GM12878 (cell line): Measurements from ENCODE around the gene PLAC1. TPM values are rescaled to one million over a fixed set of nuclear protein-coding genes. Genes with fewer than 3 reads are reported as not detected.

Experiments
- ATAC-seq: fragments of 200-7000 bp; cut with Tn5 transposase; 3 replicates; pipeline ENCODE4 v1.9.1; 2020; ENCODE audit warnings: mild to moderate bottlenecking, moderate library complexity
- BruUV-seq: library from RNA; stranded (reverse); fragments of 400-500 nt; replicated peaks from 2 replicates; lab custom pipeline; 2021; lab: Mats Ljungman, UMichigan
- CTCF ChIA-PET: fragments of 300-600 bp; sonication (Branson Sonifier 250); formaldehyde crosslinking; extraction: SDS; loops from one replicate; lab custom pipeline; 2021; ENCODE audit warnings: inconsistent platforms; lab: Yijun Ruan, JAX
- POLR2A ChIA-PET: fragments of 350-600 bp; formaldehyde crosslinking; extraction: SDS; loops from one replicate; lab custom pipeline; 2021; ENCODE audit warnings: inconsistent platforms; lab: Charles Lee
- RAD21 ChIA-PET: fragments of 300-600 bp; sonication (Branson Sonifier 250); formaldehyde crosslinking; loops from one replicate; lab custom pipeline; 2023; ENCODE audit warnings: antibody characterized with exemption; ENCODE audit not compliant: unreplicated experiment; lab: Charles Lee
- SMC1A ChIA-PET: fragments of 300-600 bp; sonication (Branson Sonifier 250); formaldehyde crosslinking; loops from one replicate; lab custom pipeline; 2023; ENCODE audit not compliant: unreplicated experiment, uncharacterized antibody; lab: Charles Lee
- DNase-seq: peaks from one replicate; pipeline ENCODE4 v3.0.0-alpha.2; 2011; ENCODE audit warnings: low read depth, low spot score
- FAIRE-seq: peaks from 3 replicates; lab custom pipeline; 2011; peaks lifted over from hg19 to GRCh38; lab: Jason Lieb, UNC
- H2AFZ ChIP-seq: 2 replicates; pipeline ENCODE4 v1.6.0; 2011; ENCODE audit warnings: low read depth, low read length, control low read depth; ENCODE audit not compliant: control insufficient read depth
- H3K27ac ChIP-seq: 2 replicates; pipeline ENCODE4 v1.5.1; 2011; ENCODE audit warnings: control low read depth; ENCODE audit not compliant: control insufficient read depth, insufficient read depth
- H3K27me3 ChIP-seq, 2 experiments: replicated peaks in 1 of 2; 2 replicates each; pipeline versions ENCODE4 v1.6.0 to v1.6.1; 2011; ENCODE audit warnings: low read length in 1 of 2; ENCODE audit not compliant: control insufficient read depth in 2 of 2, insufficient read depth in 2 of 2
- H3K36me3 ChIP-seq, 2 experiments: 2 replicates each; pipeline ENCODE4 v1.5.1; 2011; ENCODE audit warnings: low read length in 1 of 2; ENCODE audit not compliant: control insufficient read depth in 2 of 2, insufficient read depth in 2 of 2
- H3K4me1 ChIP-seq: 2 replicates; pipeline ENCODE4 v1.6.1; 2011; ENCODE audit warnings: mild to moderate bottlenecking, low read length, moderate library complexity, mixed read lengths; ENCODE audit not compliant: control insufficient read depth, insufficient read depth
- H3K4me2 ChIP-seq: 2 replicates; pipeline ENCODE4 v1.6.0; 2011; ENCODE audit warnings: control low read depth; ENCODE audit not compliant: control insufficient read depth, insufficient read depth
- H3K4me3 ChIP-seq: fragments of 200-600 bp; sonication (generic); 2 replicates; pipeline ENCODE4 v1.5.1; 2016
- H3K79me2 ChIP-seq: 2 replicates; pipeline ENCODE4 v1.6.0; 2011; ENCODE audit warnings: low read length; ENCODE audit not compliant: control insufficient read depth, insufficient read depth
- H3K9ac ChIP-seq: 2 replicates; pipeline ENCODE4 v1.8.0; 2011; ENCODE audit warnings: low read length, control low read depth, mixed read lengths; ENCODE audit not compliant: control insufficient read depth, insufficient read depth
- H3K9me3 ChIP-seq: replicated peaks from 3 replicates; pipeline ENCODE4 v1.5.1; 2011; ENCODE audit warnings: mild to moderate bottlenecking, low read length; ENCODE audit not compliant: control insufficient read depth, insufficient read depth
- H4K20me1 ChIP-seq: 2 replicates; pipeline ENCODE4 v1.6.0; 2011; ENCODE audit not compliant: control insufficient read depth, insufficient read depth
- MEF2A ChIP-seq: IDR thresholded peaks from 2 replicates; pipeline ENCODE4 v1.6.1; 2011; ENCODE audit warnings: low read depth, mild to moderate bottlenecking, low read length, moderate library complexity; ENCODE audit not compliant: insufficient read depth
- RBBP5 ChIP-seq: fragments of 200-600 bp; sonication (generic); conservative IDR thresholded peaks from 2 replicates; pipeline ENCODE4 v1.6.1; 2016
- WGBS: methylation state at CpG from one replicate; pipeline ENCODE4 v1.1.6; 2016; ENCODE audit warnings: low lambda C conversion rate; ENCODE audit not compliant: insufficient replicate concordance, insufficient coverage; ENCODE audit errors: missing lambda C conversion rate; 5-methylcytosine and 5-hydroxymethylcytosine counted together
- in situ Hi-C: fragments of 300-500 bp; cut with MboI; formaldehyde crosslinking; loops from 9 replicates; pipeline ENCODE4 v1.14.3; 2018; ENCODE audit warnings: mixed read lengths
- intact Hi-C: fragments of 100-400 bp; cut with micrococcal nuclease; formaldehyde crosslinking; loops from one replicate; pipeline ENCODE4 v1.14.2; 2022; ENCODE audit not compliant: unreplicated experiment
- polyA plus RNA-seq, 11 experiments: library from polyadenylated mRNA; depleted of rRNA in 4 of 11; unstranded in 6 of 11; stranded (reverse) in 5 of 11; fragments of >200 nt; fragmentation: Nextera tagmentation in 4 of 11; fragmentation: Illumina TruSeq in 1 of 11; extraction: Ambion mirVana in 4 of 11; extraction: Trizol in 1 of 11; gene quantifications; 1 replicate in 1 of 11; 2 replicates in 10 of 11; pipeline versions ENCODE4 v1.2.1 to v1.2.3, GENCODE V29; 2011 to 2016; ENCODE audit warnings: inconsistent platforms in 2 of 11, missing spikeins in 2 of 11, low read depth in 1 of 11
- total RNA-seq, 4 experiments: library from RNA; depleted of rRNA in 3 of 4; stranded (reverse); fragments of >200 nt in 3 of 4; fragmentation: Illumina TruSeq in 1 of 4; extraction: Trizol in 1 of 4; gene quantifications; 2 replicates each; pipeline versions ENCODE4 v1.2.1 to v1.2.3, GENCODE V29; 2013 to 2021
- TF ChIP-seq, protein P1 (sequence below): IDR thresholded peaks from 2 replicates; pipeline ENCODE4 v1.6.1; 2012; ENCODE audit warnings: low read length, inconsistent platforms

Gene PLAC1
- total and polyA plus RNA-seq, 10 of the 15 experiments (the other 5 are each of a cell fraction or from before 2014, with no cell fraction given) = 0.05 to 0.42 (median 0.17) TPM; not detected in 5

DNA sequence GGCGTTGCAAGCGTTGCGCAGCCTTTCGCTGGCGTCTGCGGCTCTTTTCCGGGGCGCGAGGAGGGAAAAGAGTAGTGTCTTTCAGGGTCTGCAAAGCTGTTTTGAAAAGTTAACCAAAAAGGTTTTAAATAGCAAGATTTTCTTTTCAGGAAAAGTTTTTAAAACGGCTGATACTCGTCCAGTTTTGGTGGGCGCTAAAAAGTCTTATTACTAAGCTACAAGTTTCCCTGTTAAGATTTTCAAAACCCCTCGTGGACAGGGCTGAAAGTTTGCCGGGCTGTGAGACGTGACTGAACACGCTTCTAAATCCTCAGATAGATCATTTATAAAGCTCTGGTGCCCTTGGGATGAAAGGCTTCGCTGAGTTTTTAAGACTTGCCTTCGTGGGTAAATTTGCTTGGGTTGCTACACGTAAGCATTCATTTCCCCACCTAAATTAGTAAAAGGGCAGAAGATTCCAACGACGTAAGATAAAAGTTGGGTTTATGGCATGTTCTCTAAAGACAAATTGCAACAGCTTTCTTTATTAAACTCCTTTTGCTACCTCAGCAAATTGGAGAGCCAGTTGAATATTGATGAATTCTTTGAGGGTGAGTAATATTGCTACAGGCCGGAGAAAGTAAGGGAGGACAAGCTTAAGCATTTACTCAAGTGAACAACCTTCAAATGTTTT, 106.8 kb downstream of the PLAC1 start:
- H3K79me2 ChIP-seq = no peaks in the 10 kb centered on the region
- DNase-seq = no peak
- in situ Hi-C loops = no loop called here
- no peak overlapping the region for H3K4me3 ChIP-seq
- no peaks in the 10 kb centered on the region; the same call in 1 of the 3 replicates for H3K9me3 ChIP-seq
- no peak overlapping the region for H3K9ac ChIP-seq
- 73% methylated on average over 22 of the region's 22 CpGs for WGBS
- TF ChIP-seq, protein P1, sequence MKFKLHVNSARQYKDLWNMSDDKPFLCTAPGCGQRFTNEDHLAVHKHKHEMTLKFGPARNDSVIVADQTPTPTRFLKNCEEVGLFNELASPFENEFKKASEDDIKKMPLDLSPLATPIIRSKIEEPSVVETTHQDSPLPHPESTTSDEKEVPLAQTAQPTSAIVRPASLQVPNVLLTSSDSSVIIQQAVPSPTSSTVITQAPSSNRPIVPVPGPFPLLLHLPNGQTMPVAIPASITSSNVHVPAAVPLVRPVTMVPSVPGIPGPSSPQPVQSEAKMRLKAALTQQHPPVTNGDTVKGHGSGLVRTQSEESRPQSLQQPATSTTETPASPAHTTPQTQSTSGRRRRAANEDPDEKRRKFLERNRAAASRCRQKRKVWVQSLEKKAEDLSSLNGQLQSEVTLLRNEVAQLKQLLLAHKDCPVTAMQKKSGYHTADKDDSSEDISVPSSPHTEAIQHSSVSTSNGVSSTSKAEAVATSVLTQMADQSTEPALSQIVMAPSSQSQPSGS = no peak
- TF ChIP-seq RBBP5 (no peak), MEF2A (no peak)
- no peak overlapping the region for H3K27ac ChIP-seq
- no TSS peak for BruUV-seq
- no peaks in the 10 kb centered on the region for H4K20me1 ChIP-seq
- no peak for ATAC-seq
- H3K4me1 ChIP-seq = peaks cover 3% of the 10 kb centered on the region; the same call in 1 of the 2 replicates
- intact Hi-C loops = no loop called here
- ChIA-PET RAD21 (no interaction called here), SMC1A (interaction anchor here (0.7 kb wide), 1 partner anchor 767 kb away, joined by 3 read pairs; no protein-coding TSS in a partner anchor), POLR2A (no interaction called here), CTCF (no interaction called here)
- peaks cover 2 to 8% of the 10 kb centered on the region in 2 experiments; a peak in 3 of 4 replicates for H3K27me3 ChIP-seq
- no peak for FAIRE-seq
- no peak overlapping the region for H3K4me2 ChIP-seq
- no peaks in the 10 kb centered on the region for H3K36me3 ChIP-seq
- H2AFZ ChIP-seq = no peak overlapping the region
